Medulla oblongata (tissue), 1 donor: ENCODE results near the gene MXRA5.
"Not testable (repeated sequence)": the region's sequence is repeated elsewhere in the genome, so short reads cannot be mapped to it uniquely, and the experiment has no call there.

Experiments used
- DNase-seq: peaks from one replicate; pipeline ENCODE4 v3.0.0-alpha.2; 2015; ENCODE audit errors: extremely low spot score

MXRA5 gene, protein sequence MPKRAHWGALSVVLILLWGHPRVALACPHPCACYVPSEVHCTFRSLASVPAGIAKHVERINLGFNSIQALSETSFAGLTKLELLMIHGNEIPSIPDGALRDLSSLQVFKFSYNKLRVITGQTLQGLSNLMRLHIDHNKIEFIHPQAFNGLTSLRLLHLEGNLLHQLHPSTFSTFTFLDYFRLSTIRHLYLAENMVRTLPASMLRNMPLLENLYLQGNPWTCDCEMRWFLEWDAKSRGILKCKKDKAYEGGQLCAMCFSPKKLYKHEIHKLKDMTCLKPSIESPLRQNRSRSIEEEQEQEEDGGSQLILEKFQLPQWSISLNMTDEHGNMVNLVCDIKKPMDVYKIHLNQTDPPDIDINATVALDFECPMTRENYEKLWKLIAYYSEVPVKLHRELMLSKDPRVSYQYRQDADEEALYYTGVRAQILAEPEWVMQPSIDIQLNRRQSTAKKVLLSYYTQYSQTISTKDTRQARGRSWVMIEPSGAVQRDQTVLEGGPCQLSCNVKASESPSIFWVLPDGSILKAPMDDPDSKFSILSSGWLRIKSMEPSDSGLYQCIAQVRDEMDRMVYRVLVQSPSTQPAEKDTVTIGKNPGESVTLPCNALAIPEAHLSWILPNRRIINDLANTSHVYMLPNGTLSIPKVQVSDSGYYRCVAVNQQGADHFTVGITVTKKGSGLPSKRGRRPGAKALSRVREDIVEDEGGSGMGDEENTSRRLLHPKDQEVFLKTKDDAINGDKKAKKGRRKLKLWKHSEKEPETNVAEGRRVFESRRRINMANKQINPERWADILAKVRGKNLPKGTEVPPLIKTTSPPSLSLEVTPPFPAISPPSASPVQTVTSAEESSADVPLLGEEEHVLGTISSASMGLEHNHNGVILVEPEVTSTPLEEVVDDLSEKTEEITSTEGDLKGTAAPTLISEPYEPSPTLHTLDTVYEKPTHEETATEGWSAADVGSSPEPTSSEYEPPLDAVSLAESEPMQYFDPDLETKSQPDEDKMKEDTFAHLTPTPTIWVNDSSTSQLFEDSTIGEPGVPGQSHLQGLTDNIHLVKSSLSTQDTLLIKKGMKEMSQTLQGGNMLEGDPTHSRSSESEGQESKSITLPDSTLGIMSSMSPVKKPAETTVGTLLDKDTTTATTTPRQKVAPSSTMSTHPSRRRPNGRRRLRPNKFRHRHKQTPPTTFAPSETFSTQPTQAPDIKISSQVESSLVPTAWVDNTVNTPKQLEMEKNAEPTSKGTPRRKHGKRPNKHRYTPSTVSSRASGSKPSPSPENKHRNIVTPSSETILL (N-terminal part only)

GRCh38 chrX:3346501-3347259 is at the start of gene MXRA5:
MXRA5 (minus strand) TSS chrX:3346652; CDS start chrX:3343833, 2,819 bp downstream.
- DNase-seq: no peak

GRCh38 chrX:3393581-3394111 is 47.2 kb upstream of the MXRA5 start:
- DNase-seq: no peak

- DNase-seq: no peak
Measured at GRCh38 chrX:3393178-3393577, 46.7 kb upstream of the MXRA5 start.

GRCh38 chrX:3388457-3388856 is 42.0 kb upstream of the MXRA5 start:
- DNase-seq: no peak

DNA sequence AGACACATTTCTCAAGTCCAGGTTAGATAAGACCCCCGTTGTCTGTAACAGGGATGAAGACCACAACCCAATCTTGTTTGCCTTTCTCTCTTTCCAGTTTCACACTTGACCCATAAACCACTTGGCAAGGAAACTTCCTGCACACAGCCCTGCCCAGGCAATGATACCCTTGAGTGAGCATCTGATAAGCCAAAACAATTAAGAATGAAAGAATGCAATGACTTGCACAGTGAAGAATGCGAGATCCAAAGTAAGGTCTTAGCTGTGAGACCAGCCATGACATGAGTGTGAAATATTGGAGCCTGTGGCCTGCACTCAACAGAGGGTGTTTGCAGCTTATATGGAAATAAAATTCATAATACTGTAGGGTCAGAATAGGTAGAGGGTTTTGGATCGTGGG is 37.9 kb upstream of the MXRA5 start:
- no peak for DNase-seq

DNA sequence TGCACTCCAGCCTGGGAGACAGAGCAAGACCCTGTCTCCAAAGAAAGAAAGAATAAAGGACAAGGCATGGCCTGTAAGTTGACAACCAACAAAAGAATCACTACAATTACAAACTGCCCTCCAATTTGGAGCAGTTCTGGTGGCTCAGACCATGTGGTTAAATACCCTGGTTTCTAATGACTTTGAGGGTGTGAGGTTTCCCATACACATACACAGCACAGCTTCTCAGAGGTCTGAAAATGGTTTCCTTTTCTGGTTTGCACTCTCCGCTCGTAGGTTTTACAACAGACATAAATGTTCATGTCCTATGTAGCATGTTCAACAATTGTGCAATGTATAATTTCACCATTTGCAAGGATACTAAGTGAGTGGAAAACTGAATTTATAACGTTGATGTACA is 34.2 kb upstream of the MXRA5 start:
- no peak for DNase-seq

GRCh38 chrX:3379111-3379510 is 32.7 kb upstream of the MXRA5 start:
- no peak for DNase-seq

GRCh38 chrX:3378156-3378555 is 31.7 kb upstream of the MXRA5 start:
- no peak for DNase-seq

GRCh38 chrX:3377560-3377959 is 31.1 kb upstream of the MXRA5 start:
- DNase-seq: no peak

DNA sequence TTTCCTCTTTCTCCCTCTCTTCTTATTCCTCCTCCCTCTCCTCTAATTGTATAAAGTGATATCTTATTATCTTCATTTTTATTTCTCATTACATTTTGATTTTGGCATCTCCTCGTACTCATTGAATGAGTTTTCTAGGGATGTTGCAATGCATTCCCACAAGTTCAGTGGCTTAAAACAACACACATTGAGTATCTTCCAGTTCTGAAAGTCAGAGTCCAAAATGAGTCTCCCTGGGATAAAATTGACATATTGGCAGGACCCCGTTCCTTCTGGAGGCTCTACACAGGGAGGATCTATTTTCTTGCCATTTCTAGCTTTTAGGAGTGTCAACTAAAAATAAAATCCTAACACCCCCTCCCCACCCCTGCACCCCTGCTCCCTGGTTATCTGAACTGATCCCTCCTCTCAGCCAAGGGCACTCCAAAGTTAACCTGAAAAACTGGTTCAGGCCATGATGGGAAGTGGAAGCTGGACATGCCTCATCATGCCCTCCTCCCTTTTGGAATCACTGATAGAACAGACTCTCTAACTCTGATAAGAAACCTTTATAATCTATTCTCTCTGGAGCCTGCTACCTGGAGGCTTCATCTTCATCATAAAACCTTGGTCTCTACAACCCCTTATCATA is 29.5 kb upstream of the MXRA5 start:
- not testable (repeated sequence) for DNase-seq

DNA sequence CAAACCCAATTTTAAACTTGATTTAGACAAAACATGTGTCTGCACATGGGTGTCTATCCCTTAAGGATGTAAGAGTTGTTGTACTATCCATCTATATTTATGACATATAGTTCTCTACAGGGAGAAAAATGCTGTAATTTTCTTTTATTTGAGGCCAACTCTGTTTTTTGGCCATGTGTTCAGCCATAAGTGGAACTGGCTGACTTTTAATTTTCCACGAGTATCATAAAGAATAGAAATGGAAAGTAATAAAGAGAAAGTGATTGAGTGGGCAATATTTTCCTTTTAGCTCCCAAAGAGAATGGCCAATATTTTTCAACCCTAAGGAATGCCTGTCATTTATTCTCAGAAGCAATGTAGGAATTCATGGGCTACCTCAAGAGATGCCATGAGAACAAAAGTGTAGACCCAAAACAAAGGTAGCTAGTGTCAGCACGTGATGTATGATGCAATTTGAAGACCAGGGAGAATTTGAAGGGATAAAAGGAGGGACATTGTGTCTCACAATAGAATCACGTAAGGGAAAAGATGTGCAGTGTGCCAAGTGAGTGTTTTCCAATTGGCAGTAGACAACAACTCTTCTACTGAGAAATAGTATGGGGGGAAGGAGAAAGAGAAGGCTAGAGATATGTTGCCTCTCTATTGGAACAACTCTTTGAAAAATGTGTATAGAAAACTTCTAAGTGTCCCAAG is 27.8 kb upstream of the MXRA5 start:
- no peak for DNase-seq

DNA sequence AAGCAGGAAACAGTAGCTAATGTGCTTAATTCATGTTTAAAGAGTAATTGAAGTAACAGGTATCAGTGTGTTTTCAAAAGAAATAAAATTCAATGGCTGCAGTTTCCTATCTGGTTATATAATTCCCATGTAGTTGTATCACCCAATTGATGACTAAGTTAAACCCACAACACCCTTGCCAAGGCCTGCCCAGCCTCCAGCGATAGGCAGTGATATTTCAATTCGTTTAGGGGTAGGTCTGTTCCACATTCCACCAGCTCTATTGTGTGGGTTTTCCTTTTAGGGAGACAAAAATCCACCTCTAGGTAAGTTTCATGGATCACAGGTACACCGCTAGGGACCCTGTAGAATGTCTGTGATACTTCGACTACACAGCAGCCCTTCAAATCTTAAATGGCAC is 24.7 kb upstream of the MXRA5 start:
- DNase-seq: no peak

DNA sequence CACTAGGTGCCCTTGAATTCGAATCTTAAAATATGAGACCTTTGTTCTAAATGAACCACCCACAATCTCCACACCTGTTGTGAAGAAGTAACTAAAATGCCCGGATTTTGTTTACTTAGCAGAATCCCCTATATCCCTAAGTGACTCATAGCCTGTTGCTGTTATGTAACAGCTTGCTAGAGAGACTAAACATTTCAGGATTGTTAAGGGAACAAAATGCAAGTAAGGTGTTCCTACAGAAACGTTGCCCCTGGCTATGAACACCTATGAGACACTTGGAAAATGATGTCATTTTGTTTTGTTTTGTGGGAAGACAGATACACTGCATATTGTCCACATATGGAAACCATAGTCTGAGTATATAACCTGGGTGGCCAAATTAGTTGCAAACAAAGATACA is 24.2 kb upstream of the MXRA5 start:
- no peak for DNase-seq

- no peak for DNase-seq
Measured at GRCh38 chrX:3362956-3363355, 16.5 kb upstream of the MXRA5 start.

- DNase-seq: no peak
Measured at GRCh38 chrX:3360881-3361280, 14.4 kb upstream of the MXRA5 start.

DNA sequence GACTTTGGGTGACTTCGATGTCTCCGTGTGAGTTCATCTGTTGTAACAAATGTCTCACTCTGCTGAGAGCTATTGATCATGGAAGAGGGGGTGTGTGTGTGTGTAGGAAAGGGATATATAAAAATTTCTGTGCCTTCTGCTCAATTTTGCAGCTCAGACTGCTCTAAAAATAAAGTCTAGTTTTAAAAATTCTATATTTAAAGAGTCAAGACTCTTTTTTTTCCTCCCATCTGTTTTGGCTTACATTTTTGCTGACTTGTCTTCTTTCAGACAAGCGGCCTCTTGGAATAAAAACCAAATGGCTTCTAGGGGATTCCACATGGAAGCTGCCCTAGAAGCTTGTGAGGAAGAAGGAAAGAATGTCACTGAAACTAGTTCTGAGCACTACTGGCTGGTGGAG is 6.3 kb upstream of the MXRA5 start:
- DNase-seq: not testable (repeated sequence)

DNA sequence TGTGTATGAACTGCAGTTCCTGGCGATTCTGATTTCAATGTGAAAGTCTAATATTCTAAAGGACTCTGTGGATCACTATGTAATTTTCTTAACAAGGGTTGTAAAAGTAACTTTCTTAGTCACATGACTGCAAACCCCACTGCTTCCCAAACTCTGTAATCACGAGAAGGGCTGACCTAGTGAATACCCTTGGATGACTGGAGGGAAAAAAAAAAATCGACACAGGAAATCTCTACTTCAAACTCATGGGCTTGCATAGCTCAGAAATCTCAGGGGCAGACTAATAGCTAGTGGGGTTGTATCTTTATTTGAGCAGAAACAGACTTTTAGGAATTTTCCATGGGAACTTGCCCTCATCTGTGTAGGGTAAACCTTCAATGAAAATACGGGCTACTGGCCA is 4.8 kb upstream of the MXRA5 start:
- DNase-seq: no peak

- DNase-seq: no peak
Measured at GRCh38 chrX:3348191-3348590, 1.7 kb upstream of the MXRA5 start.

DNA sequence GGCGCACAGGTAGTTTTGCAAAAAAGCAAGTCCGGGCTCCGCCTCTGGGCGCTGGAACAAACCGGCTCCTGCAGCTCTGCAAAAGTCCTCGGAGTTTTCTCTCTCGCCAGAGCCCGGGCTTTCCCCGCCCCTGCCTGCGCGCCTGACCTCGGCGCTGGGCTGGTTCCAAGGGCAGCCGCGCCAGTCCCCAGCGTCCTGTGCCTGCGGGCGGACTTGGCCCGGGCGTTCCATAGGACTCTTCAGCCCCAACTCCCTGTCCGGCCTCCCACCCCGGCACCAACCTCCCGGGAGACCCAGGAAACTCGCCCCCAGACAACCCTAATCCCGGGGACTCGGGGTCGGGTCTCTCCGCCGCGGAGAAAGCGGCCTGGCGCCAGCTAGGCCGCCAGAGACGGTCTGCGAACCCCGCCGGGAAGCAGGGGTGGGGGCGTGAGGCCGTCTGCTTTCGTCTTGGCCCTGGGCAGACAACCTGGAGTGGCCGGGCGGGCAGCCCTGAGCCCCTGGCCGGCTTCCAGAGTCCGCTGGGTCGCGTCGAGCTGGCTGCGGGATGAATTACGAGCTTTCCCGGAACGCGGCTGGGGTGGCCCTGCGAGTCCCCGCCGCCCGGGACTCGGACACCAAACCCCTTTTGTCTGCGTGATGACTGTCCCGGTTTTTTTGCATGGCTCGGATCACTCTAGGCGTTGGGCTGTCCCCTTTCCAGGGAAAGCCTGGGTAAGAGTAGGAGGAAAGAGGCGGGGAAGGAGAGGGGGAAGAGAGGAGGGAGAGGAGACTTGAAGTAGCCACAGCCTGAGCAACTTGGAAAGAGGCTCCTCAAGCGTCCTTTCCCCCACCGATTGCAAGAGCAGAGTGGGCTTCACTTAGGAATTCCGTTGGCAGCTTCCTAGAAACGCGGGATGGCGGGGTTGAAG is 916 bp downstream of the MXRA5 start:
- DNase-seq: no peak
